Astrocyte of the spinal cord (primary cell): ENCODE data around the gene BARX2.
A peak's percentile ranks its signal among the peaks of the same experiment; 100 is the strongest.

ENCODE experiments used
- DNase-seq: peaks from one replicate; pipeline ENCODE4 v3.0.0; 2011; ENCODE audit warnings: low read depth, low spot score
- H3K4me3 ChIP-seq: 2 replicates; pipeline ENCODE4 v1.5.1; 2011; ENCODE audit warnings: low read depth, mild to moderate bottlenecking, low read length, moderate library complexity
- in situ Hi-C: cut with HindIII; loops from 2 replicates; pipeline ENCODE4 v1.10.0; 2017; ENCODE audit warnings: low sequenced_read_pairs
- TF ChIP-seq, protein P1 (sequence below): IDR thresholded peaks from 2 replicates; pipeline ENCODE4 v1.5.1; 2012; ENCODE audit warnings: low read depth, mild to moderate bottlenecking, low read length, inconsistent platforms

BARX2 gene

DNA sequence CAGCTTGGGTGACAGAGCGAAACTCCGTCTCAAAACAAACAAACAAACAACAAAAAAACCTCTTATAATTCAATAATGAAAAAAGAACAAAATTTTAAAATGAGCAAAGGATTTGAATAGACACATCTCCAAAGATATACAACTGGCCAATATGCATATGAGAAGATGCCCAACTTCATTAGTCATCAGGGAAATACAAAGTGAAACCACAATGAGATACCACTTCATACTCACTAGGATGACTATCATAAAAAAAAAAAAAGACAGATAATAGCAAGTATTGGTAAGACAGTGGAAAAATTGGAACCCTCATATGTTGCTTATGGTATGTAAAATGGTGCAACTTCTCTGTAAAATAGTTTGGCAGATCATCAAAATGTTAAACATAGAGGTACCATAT is 28.7 kb upstream of the BARX2 start:
- in situ Hi-C loops = no loop called here
- no peak overlapping the region for H3K4me3 ChIP-seq
- no peak for DNase-seq
- TF ChIP-seq, protein P1, sequence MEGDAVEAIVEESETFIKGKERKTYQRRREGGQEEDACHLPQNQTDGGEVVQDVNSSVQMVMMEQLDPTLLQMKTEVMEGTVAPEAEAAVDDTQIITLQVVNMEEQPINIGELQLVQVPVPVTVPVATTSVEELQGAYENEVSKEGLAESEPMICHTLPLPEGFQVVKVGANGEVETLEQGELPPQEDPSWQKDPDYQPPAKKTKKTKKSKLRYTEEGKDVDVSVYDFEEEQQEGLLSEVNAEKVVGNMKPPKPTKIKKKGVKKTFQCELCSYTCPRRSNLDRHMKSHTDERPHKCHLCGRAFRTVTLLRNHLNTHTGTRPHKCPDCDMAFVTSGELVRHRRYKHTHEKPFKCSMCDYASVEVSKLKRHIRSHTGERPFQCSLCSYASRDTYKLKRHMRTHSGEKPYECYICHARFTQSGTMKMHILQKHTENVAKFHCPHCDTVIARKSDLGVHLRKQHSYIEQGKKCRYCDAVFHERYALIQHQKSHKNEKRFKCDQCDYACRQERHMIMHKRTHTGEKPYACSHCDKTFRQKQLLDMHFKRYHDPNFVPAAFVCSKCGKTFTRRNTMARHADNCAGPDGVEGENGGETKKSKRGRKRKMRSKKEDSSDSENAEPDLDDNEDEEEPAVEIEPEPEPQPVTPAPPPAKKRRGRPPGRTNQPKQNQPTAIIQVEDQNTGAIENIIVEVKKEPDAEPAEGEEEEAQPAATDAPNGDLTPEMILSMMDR = no peak

DNA sequence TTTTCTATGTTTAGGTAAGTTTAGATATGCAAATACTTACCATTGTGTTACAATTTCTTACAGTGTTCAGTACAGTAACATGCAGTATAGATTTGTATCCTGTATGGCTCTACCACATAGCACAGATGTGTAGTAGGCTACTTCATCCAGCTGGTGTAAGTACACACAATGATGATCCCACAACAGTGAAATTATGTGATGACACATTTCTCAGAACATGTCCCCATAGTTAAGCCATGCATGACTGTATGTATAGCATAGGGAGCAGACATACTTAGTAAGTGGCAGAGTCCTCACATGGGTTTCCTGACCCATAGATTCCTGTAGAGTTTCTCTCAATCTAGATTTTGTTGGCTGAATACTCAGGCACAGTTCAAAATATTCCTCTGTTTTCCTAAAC is 26.8 kb upstream of the BARX2 start:
- TF ChIP-seq, protein P1 = no peak
- DNase-seq = no peak
- in situ Hi-C loops = no loop called here
- no peak overlapping the region for H3K4me3 ChIP-seq

DNA sequence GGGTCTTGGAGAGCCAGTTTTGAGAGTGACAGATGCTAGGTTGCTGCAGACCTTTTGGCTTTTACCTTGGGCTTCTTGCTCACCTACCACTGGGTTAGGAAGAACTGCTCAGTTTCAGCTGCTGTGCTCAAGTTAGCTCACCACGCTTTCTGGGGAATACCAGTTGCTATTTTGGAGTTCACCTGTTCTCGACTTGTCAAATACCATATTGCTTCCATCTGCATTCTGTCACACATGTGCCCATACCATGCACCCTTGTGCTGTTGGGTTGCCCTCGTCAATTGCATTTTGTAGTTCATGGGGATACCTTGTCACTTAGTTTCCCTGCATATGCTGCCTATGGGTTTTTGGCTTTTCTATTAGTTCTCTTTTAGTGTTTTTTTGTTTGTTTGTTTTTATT is 23.0 kb upstream of the BARX2 start:
- in situ Hi-C loops = no loop called here

DNA sequence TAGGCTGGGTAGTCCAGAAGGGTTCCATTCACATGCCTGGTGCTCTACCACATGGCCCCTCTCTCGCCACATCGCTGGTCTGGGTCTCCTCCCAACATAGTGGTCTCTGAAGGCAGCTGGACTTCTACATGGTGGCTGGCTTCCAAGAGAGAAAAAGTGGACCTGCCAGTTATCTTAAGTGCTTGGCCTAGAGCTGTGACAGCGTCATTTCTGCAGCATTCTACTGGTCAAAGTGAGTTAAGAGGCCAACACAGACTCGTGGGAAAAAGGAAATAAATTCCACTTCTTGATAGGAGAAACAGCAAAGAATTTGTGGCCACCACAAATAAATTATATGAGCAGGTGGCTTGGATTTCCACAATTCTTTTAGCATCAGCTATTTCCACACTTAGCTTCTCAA is 21.0 kb upstream of the BARX2 start:
- H3K4me3 ChIP-seq = no peak overlapping the region
- DNase-seq = no peak
- TF ChIP-seq, protein P1 = no peak
- in situ Hi-C loops = no loop called here

More for the DNA sequence above, 23.0 kb upstream of the BARX2 start:
- TF ChIP-seq, protein P1 = no peak
- no peak for DNase-seq
- H3K4me3 ChIP-seq = no peak overlapping the region

DNA sequence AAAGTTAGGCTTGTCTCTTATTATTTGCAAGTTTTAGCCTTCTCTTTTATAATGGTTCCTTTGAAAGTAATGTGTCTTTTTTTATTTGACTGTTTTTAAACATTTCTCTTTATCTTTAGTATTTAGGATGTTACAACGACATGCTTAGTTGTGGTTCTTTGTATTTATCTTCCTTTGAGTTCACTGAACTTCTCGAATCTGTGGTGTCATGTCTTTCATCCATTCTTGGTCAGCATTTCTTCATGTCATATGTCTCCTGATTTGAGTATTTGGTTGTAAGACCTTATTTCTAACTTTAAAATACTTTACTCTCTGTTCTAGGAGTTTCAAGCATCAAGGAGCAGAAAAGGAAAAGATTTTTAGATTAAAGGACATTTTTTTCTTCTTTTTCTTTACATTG is 15.9 kb upstream of the BARX2 start:
- TF ChIP-seq, protein P1 = no peak
- in situ Hi-C loops = no loop called here
- no peak overlapping the region for H3K4me3 ChIP-seq
- no peak for DNase-seq

DNA sequence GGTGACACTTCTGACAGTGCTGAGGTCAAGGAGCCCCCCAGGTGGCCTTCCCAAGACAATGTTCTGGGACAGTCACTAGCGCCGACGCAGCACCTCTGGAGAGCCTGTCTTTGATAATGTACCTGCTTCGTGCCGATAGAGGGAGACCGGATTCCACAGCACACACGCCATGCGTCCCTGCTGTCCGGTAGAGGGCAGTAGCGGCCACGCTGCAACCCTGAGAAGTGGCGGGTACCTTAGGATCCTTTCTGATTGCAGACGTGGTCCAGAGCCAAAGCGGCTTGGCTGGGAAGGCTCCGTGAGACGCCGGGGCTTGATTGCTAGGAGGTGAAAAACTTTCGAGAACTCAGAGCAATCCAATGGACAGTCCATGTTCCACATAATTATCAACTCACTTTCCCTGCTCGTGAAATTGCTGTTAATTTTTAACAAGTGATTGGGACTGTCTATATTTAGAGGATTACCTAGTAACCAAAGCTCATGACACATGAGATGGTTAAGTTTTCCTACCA is 11.4 kb upstream of the BARX2 start:
- no peak overlapping the region for H3K4me3 ChIP-seq
- TF ChIP-seq, protein P1 = peak; percentile 100
- DNase-seq = peak; percentile 83
- in situ Hi-C loops = no loop called here

DNA sequence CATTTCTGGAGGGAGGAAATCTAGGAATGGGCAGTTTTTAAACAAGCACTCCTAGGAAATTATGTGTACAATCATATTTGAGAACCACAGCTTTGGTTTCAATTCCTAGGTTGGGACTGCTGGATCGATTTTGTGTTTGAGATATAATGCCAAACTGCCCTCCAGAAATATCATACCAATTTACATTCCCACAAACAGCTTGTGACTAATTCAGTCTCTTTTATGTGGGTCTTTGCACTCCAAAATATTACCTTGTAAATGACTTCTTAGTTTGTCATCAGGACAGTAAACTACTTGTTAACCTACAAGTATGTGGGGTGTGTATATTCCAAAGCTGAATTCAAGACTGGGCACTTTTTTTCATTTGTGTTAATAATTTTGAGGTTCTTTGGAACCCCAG is 9.8 kb upstream of the BARX2 start:
- TF ChIP-seq, protein P1 = no peak
- DNase-seq = no peak
- in situ Hi-C loops = no loop called here

More for the DNA sequence above, 9.8 kb upstream of the BARX2 start:
- no peak overlapping the region for H3K4me3 ChIP-seq
